GM12865 (cell line): ENCODE measurements around the gene CPNE1.
A peak's percentile ranks its signal among the peaks of the same experiment; 100 is the strongest.

Experiments
- DNase-seq: peaks from one replicate; pipeline ENCODE4 v3.0.0; 2010; ENCODE audit warnings: low read depth
- H3K4me3 ChIP-seq: 2 replicates; pipeline ENCODE4 v1.5.1; 2011; ENCODE audit warnings: mild to moderate bottlenecking, low read depth, low read length, control low read depth
- CTCF ChIP-seq: IDR thresholded peaks from 2 replicates; pipeline ENCODE4 v1.5.1; 2011; ENCODE audit warnings: low read length, control low read depth, low read depth, inconsistent platforms; ENCODE audit not compliant: insufficient read depth; ENCODE audit errors: missing control alignments

CPNE1 gene

GRCh38 chr20:35618263-35619131 lies 46.2 kb downstream of the CPNE1 start:
- peak overlapping the region; percentile 79 for H3K4me3 ChIP-seq
- no peak for TF ChIP-seq CTCF

GRCh38 chr20:35617397-35618262 lies 47.1 kb downstream of the CPNE1 start:
- peak; percentile 78 for DNase-seq
- peak; percentile 22 for TF ChIP-seq CTCF

More at GRCh38 chr20:35618263-35619131, 46.2 kb downstream of the CPNE1 start:
- peak; percentile 39 for DNase-seq

GRCh38 chr20:35616465-35617396 lies 48.0 kb downstream of the CPNE1 start:
- H3K4me3 ChIP-seq = peak overlapping the region; percentile 79
- TF ChIP-seq CTCF = no peak
- peak; percentile 81 for DNase-seq

More at GRCh38 chr20:35617397-35618262, 47.1 kb downstream of the CPNE1 start:
- peak overlapping the region; percentile 79 for H3K4me3 ChIP-seq

- H3K4me3 ChIP-seq = peak within 1 kb of the TSS; percentile 79
- DNase-seq = peak; percentile 100
- TF ChIP-seq CTCF = no peak
These were observed 48.8 kb downstream of the CPNE1 start, which contains the start of gene SPAG4 for GRCh38 chr20:35615667-35616464. SPAG4 (plus strand) TSS chr20:35615829; CDS start chr20:35616004, 175 bp downstream.

- peak; percentile 94 for DNase-seq
- TF ChIP-seq CTCF = no peak
- no peak overlapping the region for H3K4me3 ChIP-seq
These were observed 53.2 kb downstream of the CPNE1 start for GRCh38 chr20:35611482-35611881.
